Transverse colon (tissue), 4 donors: ENCODE data around the gene PALLD. TPM values are rescaled to one million over a fixed set of nuclear protein-coding genes. Genes with fewer than 3 reads are reported as not detected.

ENCODE experiments used
- DNase-seq: peaks from one replicate; pipeline ENCODE4 v3.0.0-alpha.2; 2019
- H3K27ac ChIP-seq, 4 donors: fragments of 200-600 bp; sonication (generic); 2 replicates each; pipeline ENCODE4 v1.5.1; 2016 to 2018; ENCODE audit warnings: inconsistent platforms in 4 of 4
- H3K27me3 ChIP-seq: fragments of 200-600 bp; sonication (generic); 2 replicates; pipeline ENCODE4 v1.5.1; 2017; ENCODE audit warnings: inconsistent platforms
- H3K36me3 ChIP-seq, 4 donors: fragments of 200-600 bp; sonication (generic); 2 replicates each; pipeline ENCODE4 v1.5.1; 2017 to 2019; ENCODE audit warnings: inconsistent platforms in 4 of 4
- H3K4me1 ChIP-seq, 4 donors: fragments of 200-600 bp; sonication (generic); 2 replicates each; pipeline ENCODE4 v1.5.1; 2017 to 2020; ENCODE audit warnings: inconsistent platforms in 4 of 4
- H3K4me3 ChIP-seq, 4 donors: fragments of 200-600 bp; sonication (generic); 1 replicate in 1 of 4; 2 replicates in 3 of 4; pipeline versions ENCODE4 v1.5.1 to v1.6.1; 2017 to 2019; ENCODE audit warnings: inconsistent platforms in 4 of 4
- H3K9me3 ChIP-seq, 2 donors: fragments of 200-600 bp; sonication (generic); 2 replicates each; pipeline ENCODE4 v1.5.1; 2017 to 2019; ENCODE audit warnings: inconsistent platforms in 2 of 2
- CTCF ChIP-seq, 5 experiments: fragments of 200-600 bp in 3 of 5; fragments of 450-650 bp in 2 of 5; sonication (generic) in 3 of 5; IDR thresholded peaks; 1 replicate in 2 of 5; 2 replicates in 3 of 5; pipeline ENCODE4 v1.5.1; 2016 to 2017; ENCODE audit warnings: antibody characterized with exemption in 5 of 5, inconsistent platforms in 3 of 5, mild to moderate bottlenecking in 2 of 5, moderate library complexity in 1 of 5
- EP300 ChIP-seq: sonication (generic); formaldehyde crosslinking; IDR thresholded peaks from one replicate; pipeline ENCODE4 v1.6.1; 2017; ENCODE audit warnings: antibody characterized with exemption, low read depth
- POLR2A ChIP-seq: fragments of 450-650 bp; IDR thresholded peaks from one replicate; pipeline ENCODE4 v1.6.1; 2016; ENCODE audit warnings: antibody characterized with exemption, mild to moderate bottlenecking, moderate library complexity
- POLR2AphosphoS5 ChIP-seq, 3 donors: sonication (generic); formaldehyde crosslinking; IDR thresholded peaks; one replicate each; pipeline ENCODE4 v1.6.1; 2016; ENCODE audit warnings: antibody characterized with exemption in 3 of 3
- WGBS, 2 donors: methylation state at CpG; one replicate each; pipeline ENCODE4 v1.1.5; 2018; ENCODE audit warnings: low coverage in 1 of 2; 5-methylcytosine and 5-hydroxymethylcytosine counted together
- in situ Hi-C, 4 donors: fragments of 200-750 bp; cut with MboI; loops; one replicate each; pipeline versions ENCODE4 v1.15.0 to v1.15.1; 2017; ENCODE audit warnings: low sequenced_read_pairs in 3 of 4, low pct_ligation_motif_present in 1 of 4, low pct_unique_long_range_greater_than_20kb in 1 of 4
- intact Hi-C: fragments of 100-400 bp; cut with DNase I; formaldehyde crosslinking; loops from one replicate; pipeline ENCODE4 v1.15.1; 2023; ENCODE audit warnings: low total_unique reads
- total RNA-seq, 4 donors: library from RNA; depleted of rRNA; stranded (reverse); fragments of >200 nt; gene quantifications; one replicate each; pipeline ENCODE4 v1.1.0, GENCODE V29; 2016

The PALLD gene
- total RNA-seq, 4 donors from 2014 or later, result 230 to 309 (median 278) TPM

- intact Hi-C loops (loop anchor here (10.0 kb wide), 1 partner anchor 556 kb away; no protein-coding TSS in a partner anchor), in situ Hi-C loops (loop anchor here in 3 of 4 donors (10.0 to 25.0 kb wide), 2 partner anchors 556 to 558 kb away; no protein-coding TSS in a partner anchor)
- no peak for TF ChIP-seq POLR2A
- TF ChIP-seq CTCF (IDR thresholded peaks at IDR 0.05), result no peak
- no peak for TF ChIP-seq POLR2AphosphoS5 (IDR thresholded peaks at IDR 0.05)
- no peak for TF ChIP-seq EP300
- H3K36me3 ChIP-seq, result peaks cover 0 to 42% (median 22%) of the 10 kb centered on the region in 4 donors
- H3K27ac ChIP-seq, result no peak overlapping the region
- H3K4me1 ChIP-seq, result no peaks in the 10 kb centered on the region
- no peaks in the 10 kb centered on the region for H3K27me3 ChIP-seq
- peaks cover 11 to 15% of the 10 kb centered on the region in 2 donors for H3K9me3 ChIP-seq
- H3K4me3 ChIP-seq, result no peak overlapping the region
- DNase-seq, result no peak
- WGBS, 2 donors, result 87 to 93% methylated on average over 3 of the region's 3 CpGs
These were observed 432.0 kb downstream of the PALLD start for GRCh38 chr4:168928875-168929274.

- no peak for DNase-seq
- Histone ChIP-seq H3K4me1 (no peaks in the 10 kb centered on the region), H3K9me3 (peaks cover 11 to 15% of the 10 kb centered on the region in 2 donors), H3K27ac (no peak overlapping the region), H3K36me3 (peaks cover 0 to 26% (median 13%) of the 10 kb centered on the region in 4 donors), H3K27me3 (no peaks in the 10 kb centered on the region), H3K4me3 (no peak overlapping the region)
- intact Hi-C loops, result no loop called here
- 85 to 98% methylated on average over 3 to 6 of the region's 6 CpGs for WGBS, 2 donors
- TF ChIP-seq POLR2AphosphoS5 (IDR thresholded peaks at IDR 0.05), result no peak
- no peak for TF ChIP-seq EP300
- TF ChIP-seq CTCF (IDR thresholded peaks at IDR 0.05), result no peak
- no peak for TF ChIP-seq POLR2A
- in situ Hi-C loops, result loop anchor here in 1 of 4 donors (25.0 kb wide), 1 partner anchor 557 kb away; no protein-coding TSS in a partner anchor
These were observed 433.8 kb downstream of the PALLD start for GRCh38 chr4:168930413-168931196.

GRCh38 chr4:168931215-168931650 lies 434.4 kb downstream of the PALLD start:
- intact Hi-C loops, result no loop called here
- H3K9me3 ChIP-seq, result peaks cover 11 to 15% of the 10 kb centered on the region in 2 donors
- H3K27me3 ChIP-seq, result no peaks in the 10 kb centered on the region
- TF ChIP-seq CTCF (IDR thresholded peaks at IDR 0.05) (no peak), POLR2AphosphoS5 (IDR thresholded peaks at IDR 0.05) (no peak), POLR2A (no peak), EP300 (no peak)
- H3K4me1 ChIP-seq, result no peaks in the 10 kb centered on the region
- H3K4me3 ChIP-seq, result no peak overlapping the region
- no peak for DNase-seq
- H3K36me3 ChIP-seq, result peaks cover 0 to 20% (median 10%) of the 10 kb centered on the region in 4 donors
- in situ Hi-C loops, result loop anchor here in 1 of 4 donors (25.0 kb wide), 1 partner anchor 556 kb away; no protein-coding TSS in a partner anchor
- no peak overlapping the region for H3K27ac ChIP-seq

GRCh38 chr4:168932138-168932537 lies 435.3 kb downstream of the PALLD start:
- peaks cover 0 to 12% (median 4%) of the 10 kb centered on the region in 4 donors for H3K36me3 ChIP-seq
- in situ Hi-C loops, result loop anchor here in 1 of 4 donors (25.0 kb wide), 1 partner anchor 555 kb away; no protein-coding TSS in a partner anchor
- H3K27me3 ChIP-seq, result no peaks in the 10 kb centered on the region
- H3K27ac ChIP-seq, result no peak overlapping the region
- TF ChIP-seq POLR2A (no peak), CTCF (IDR thresholded peaks at IDR 0.05) (no peak), POLR2AphosphoS5 (IDR thresholded peaks at IDR 0.05) (no peak), EP300 (no peak)
- no peak for DNase-seq
- intact Hi-C loops, result no loop called here
- H3K4me3 ChIP-seq, result no peak overlapping the region
- H3K9me3 ChIP-seq, result peaks cover 11 to 15% of the 10 kb centered on the region in 2 donors
- H3K4me1 ChIP-seq, result no peaks in the 10 kb centered on the region
